Subcutaneous adipose tissue (tissue), 4 donors: ENCODE measurements around the gene MKRN2OS. TPM values are rescaled to one million over a fixed set of nuclear protein-coding genes. Genes with fewer than 3 reads are reported as not detected.

Experiments used
- total RNA-seq, 4 donors: library from RNA; depleted of rRNA; stranded (reverse); fragments of >200 nt; gene quantifications; one replicate each; pipeline ENCODE4 v1.1.0, GENCODE V29; 2016
- TF ChIP-seq, protein P1 (sequence below): fragments of 450-650 bp; IDR thresholded peaks from one replicate; pipeline ENCODE4 v1.5.1; 2016; ENCODE audit warnings: low read depth, mild to moderate bottlenecking, control low read depth, antibody characterized with exemption, moderate library complexity

MKRN2OS gene
- total RNA-seq, 4 donors from 2014 or later = not detected

DNA sequence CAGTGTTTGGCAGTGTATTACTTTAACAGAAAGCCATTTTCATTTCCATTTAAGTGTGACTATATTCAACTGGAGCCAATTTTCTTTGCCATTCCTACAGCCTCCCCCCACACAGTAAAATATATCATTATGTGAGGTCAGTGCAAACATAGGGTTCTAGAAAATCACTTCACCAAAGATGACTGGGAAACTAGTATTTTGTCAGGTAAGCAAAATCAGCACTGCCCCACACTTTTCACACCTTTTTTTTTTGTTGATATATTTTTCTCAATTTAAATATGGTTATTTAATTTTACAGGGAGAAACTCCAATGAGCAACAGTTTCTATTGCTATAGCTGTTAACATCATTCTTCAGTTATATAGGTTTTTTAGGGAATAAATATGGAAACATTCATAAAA lies 29.7 kb downstream of the MKRN2OS start:
- TF ChIP-seq, protein P1, sequence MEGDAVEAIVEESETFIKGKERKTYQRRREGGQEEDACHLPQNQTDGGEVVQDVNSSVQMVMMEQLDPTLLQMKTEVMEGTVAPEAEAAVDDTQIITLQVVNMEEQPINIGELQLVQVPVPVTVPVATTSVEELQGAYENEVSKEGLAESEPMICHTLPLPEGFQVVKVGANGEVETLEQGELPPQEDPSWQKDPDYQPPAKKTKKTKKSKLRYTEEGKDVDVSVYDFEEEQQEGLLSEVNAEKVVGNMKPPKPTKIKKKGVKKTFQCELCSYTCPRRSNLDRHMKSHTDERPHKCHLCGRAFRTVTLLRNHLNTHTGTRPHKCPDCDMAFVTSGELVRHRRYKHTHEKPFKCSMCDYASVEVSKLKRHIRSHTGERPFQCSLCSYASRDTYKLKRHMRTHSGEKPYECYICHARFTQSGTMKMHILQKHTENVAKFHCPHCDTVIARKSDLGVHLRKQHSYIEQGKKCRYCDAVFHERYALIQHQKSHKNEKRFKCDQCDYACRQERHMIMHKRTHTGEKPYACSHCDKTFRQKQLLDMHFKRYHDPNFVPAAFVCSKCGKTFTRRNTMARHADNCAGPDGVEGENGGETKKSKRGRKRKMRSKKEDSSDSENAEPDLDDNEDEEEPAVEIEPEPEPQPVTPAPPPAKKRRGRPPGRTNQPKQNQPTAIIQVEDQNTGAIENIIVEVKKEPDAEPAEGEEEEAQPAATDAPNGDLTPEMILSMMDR = no peak

DNA sequence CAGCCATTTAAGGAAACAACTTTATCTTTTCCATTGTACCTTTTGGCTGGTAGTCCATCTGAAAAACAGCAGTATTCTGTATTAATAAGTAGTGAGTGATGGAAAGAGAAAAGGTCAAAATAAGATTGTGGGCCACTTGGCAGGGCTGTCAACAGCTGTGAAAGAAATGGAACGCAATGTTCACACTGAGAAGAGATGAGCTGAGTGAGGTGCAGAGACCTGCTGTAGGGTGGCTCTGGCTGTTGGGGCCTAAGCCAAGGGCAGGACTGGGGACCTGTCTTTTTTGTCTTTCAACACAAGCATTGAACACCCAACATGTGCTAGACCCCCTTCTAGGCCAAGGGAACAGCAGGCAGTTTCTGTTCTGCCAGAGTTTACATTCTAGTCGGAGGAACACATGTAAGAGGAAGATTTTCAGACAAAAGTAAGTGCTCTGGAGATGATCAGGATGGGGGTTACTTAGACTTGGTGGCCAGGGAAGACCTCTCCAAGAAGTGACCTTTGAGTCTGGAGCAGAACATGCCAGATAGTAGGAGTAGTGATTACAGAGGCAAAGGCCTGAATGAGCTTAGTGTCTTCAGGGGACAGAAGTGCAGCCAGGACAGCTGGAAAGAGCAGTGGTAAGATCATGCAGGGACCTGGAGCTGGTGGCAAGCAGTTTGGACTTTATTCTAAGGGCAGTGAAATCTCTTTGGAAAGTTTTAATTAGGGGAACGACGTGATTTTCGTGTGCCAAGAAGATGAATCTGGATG lies 31.4 kb downstream of the MKRN2OS start:
- TF ChIP-seq, protein P1 = no peak

DNA sequence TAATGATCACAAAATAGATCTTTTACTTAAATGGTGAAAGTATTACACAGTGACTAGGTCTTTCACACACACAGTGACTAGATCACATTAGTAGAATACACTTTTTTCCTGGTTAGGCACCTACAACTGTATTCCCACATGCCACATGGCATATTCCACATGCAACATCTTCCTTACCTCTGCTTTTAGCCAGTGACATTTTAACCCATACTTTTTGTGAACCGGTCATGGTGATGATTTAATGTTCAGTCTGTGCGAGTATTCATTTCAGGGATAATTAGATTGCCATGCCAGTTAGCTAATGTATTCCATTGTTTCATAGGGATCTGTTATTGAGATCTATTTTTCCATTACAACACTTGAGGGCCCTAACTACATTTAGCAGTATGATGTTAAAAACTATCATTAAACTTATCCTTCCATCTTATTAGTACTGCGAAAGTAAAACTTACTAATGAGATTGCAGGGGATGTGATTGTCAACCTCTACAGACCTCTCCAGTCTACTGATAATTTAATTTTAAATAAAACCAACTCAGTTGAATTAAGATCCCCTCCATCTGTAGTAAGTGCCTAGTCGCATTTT lies 32.7 kb downstream of the MKRN2OS start:
- TF ChIP-seq, protein P1 = no peak

- TF ChIP-seq, protein P1 = no peak
Measured at GRCh38 chr3:12509466-12509865, 35.8 kb downstream of the MKRN2OS start.

DNA sequence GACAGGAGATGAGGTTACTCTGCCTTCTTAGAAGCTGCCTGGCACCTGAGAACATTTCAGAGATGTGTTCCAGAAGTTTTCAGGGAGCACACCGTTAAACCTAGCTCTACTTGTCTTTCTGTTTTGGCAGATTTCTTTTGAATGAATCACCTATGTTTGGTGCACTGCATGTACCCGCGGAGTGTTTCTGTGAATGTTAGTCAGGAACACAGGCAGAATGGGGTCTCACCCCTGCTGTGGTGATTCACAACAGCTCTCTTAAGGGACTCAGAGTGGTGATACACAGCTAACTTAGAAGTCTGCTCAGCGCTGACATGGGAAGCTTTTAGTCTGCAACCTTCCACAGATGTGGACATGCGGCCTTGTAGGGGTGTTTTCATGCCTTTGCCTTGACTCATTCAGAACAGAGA lies 37.0 kb downstream of the MKRN2OS start:
- TF ChIP-seq, protein P1 = no peak

- TF ChIP-seq, protein P1 = no peak
Measured at GRCh38 chr3:12507591-12508281, 37.6 kb downstream of the MKRN2OS start.

- TF ChIP-seq, protein P1 = no peak
Measured at GRCh38 chr3:12506201-12506709, 39.0 kb downstream of the MKRN2OS start.
